Measurements from ENCODE around the gene BCL7A.

The BCL7A gene

DNA sequence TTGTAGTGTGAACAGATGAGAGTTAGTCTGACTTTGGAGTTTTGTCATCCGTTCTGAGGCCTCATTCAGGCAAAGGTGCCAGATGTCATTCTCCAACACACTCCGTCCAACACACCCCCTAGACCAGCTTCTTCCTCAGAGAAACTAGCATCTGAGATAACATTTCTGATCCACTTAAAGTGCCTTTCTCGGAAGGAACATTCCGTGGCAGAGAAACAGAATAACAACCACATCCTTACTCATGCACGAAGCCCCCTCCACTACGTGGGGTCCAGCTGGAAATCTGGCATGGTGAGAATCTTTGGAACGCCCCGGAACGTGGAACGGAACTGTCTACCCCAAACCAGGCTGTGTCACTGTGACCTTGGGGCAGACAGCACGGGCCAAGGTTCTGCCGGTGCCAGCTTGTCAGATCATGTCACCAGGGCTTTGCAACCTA is 17.0 kb upstream of the BCL7A start:
- Histone ChIP-seq H3K27me3 (ENCODE audit: control insufficient read depth, insufficient read depth, low read length) (no peaks in the 10 kb centered on the region), H3K9ac (ENCODE audit: low read length) (no peak overlapping the region), H3K27ac (ENCODE audit: low read length) (no peak overlapping the region), H3K36me3 (ENCODE audit: control insufficient read depth, low read depth, low read length) (no peaks in the 10 kb centered on the region), H3K4me3 (ENCODE audit: low read length) (no peak overlapping the region), H3K4me1 (ENCODE audit: control insufficient read depth, low read depth, low read length) (peaks cover 4% of the 10 kb centered on the region), H3K9me3 (ENCODE audit: control insufficient read depth, low read depth, low read length) (no peaks in the 10 kb centered on the region)

DNA sequence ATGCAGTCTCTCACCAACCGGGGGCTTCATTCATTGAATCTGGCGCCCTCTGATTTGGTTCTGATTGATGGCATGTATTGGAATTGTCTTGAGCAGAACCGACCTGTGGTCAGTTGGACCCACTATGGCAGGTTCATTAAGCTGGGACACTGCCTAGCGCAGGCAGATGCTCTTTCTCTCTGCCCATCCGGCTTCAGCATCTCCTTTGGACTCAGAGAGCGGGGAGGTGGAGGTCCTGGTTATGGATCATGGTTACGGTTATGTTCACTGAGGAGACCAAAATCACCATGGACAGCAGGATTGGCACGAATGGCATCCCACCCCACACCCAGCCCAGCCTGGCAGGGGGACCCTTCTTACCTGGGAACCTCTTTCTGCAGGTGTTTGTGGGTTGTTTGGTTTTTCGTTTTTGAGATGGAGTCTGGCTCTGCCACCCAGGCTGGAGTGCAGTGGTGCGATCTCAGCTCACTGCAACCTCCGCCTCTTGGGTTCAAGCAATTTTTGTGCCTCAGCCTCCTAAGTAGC is 16.4 kb upstream of the BCL7A start:
- H3K27me3 ChIP-seq (ENCODE audit: control insufficient read depth, insufficient read depth, low read length): no peaks in the 10 kb centered on the region
- H3K36me3 ChIP-seq (ENCODE audit: control insufficient read depth, low read depth, low read length): no peaks in the 10 kb centered on the region
- H3K4me3 ChIP-seq (ENCODE audit: low read length): no peak overlapping the region
- H3K9ac ChIP-seq (ENCODE audit: low read length): no peak overlapping the region
- H3K4me1 ChIP-seq (ENCODE audit: control insufficient read depth, low read depth, low read length): peaks cover 4% of the 10 kb centered on the region
- H3K9me3 ChIP-seq (ENCODE audit: control insufficient read depth, low read depth, low read length): no peaks in the 10 kb centered on the region
- no peak overlapping the region for H3K27ac ChIP-seq (ENCODE audit: low read length)

DNA sequence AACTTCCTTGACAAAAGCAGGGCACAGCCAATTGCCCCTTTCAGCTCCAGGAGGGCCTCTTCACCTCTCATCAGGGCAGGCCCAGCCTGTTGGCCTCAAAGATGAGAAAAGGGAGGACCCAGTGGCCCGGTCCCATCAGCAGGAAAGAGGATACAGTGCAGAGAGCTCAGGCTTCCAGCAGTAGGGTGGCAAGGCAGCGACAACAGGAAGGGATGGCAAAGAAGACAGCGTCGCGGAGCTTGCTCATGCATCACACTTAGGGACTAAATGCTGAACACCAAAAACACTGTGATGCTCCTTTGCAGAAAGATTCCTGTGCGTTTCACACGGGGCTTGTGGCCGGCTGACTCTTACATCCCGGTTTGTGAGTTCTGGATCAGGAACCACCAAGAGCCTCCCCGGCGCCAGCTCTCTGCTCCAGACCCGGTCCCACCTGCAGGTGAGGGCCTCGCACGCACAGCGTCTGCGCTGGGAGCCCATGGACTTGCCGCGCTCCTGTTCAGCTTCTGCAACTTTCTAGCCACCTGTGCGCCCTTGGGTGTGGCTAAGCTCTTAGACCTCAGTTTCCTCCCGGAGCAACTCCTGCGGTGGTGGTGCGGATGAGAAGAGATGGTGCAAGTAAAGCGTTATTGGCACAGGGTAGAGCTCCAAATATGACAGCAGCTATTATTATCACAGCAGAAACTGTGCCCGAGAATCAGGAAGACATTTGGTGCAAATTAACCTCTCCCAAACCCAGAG is 15.3 kb upstream of the BCL7A start:
- Histone ChIP-seq H3K4me1 (ENCODE audit: control insufficient read depth, low read depth, low read length) (peaks cover 2% of the 10 kb centered on the region), H3K27ac (ENCODE audit: low read length) (no peak overlapping the region), H3K4me3 (ENCODE audit: low read length) (no peak overlapping the region), H3K9me3 (ENCODE audit: control insufficient read depth, low read depth, low read length) (no peaks in the 10 kb centered on the region), H3K36me3 (ENCODE audit: control insufficient read depth, low read depth, low read length) (no peaks in the 10 kb centered on the region), H3K27me3 (ENCODE audit: control insufficient read depth, insufficient read depth, low read length) (no peaks in the 10 kb centered on the region), H3K9ac (ENCODE audit: low read length) (no peak overlapping the region)

DNA sequence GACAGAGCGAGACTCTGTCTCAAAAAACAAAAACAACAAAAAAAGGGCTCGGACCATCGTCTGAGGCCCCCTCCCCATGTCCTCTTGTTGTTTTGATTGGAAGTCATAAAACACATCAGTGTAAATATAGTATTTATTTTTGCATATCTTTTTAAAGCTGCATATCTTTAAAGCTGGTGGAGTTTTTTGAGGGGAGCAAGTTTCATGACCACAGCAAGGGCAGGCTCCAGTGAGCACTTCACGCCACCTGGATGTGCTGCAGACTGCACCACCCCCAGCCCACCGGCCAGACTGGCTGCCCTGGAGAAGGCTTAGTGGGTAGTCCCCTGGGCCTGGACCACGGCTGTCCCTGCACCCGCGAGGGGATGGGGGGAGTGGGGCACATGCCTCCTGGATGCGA is 11.9 kb upstream of the BCL7A start:
- no peaks in the 10 kb centered on the region for H3K36me3 ChIP-seq (ENCODE audit: control insufficient read depth, low read depth, low read length)
- no peak overlapping the region for H3K4me3 ChIP-seq (ENCODE audit: low read length)
- H3K4me1 ChIP-seq (ENCODE audit: control insufficient read depth, low read depth, low read length): no peaks in the 10 kb centered on the region
- no peaks in the 10 kb centered on the region for H3K27me3 ChIP-seq (ENCODE audit: control insufficient read depth, insufficient read depth, low read length)
- no peak overlapping the region for H3K9ac ChIP-seq (ENCODE audit: low read length)
- no peaks in the 10 kb centered on the region for H3K9me3 ChIP-seq (ENCODE audit: control insufficient read depth, low read depth, low read length)
- no peak overlapping the region for H3K27ac ChIP-seq (ENCODE audit: low read length)

DNA sequence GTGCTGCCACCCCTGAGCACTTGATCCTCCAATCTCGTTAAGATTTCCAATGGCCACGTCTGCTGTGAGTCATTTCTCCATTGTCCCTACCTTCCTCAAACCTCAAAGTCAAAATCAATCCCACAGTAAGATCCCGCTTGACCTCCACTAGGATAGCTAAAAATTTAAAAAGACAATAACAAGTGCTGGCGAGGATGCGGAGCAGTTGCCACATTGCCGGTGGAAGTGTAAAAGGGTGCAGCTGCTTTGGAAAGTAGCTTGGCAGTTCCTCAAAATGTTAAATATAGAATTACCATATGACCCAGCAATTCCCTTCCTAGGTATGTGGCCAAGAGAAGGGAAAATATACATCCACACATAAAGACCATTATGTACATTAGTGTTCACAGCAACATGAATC is 9.5 kb upstream of the BCL7A start:
- no peaks in the 10 kb centered on the region for H3K36me3 ChIP-seq (ENCODE audit: control insufficient read depth, low read depth, low read length)
- H3K27ac ChIP-seq (ENCODE audit: low read length): no peak overlapping the region
- no peaks in the 10 kb centered on the region for H3K4me1 ChIP-seq (ENCODE audit: control insufficient read depth, low read depth, low read length)
- no peaks in the 10 kb centered on the region for H3K9me3 ChIP-seq (ENCODE audit: control insufficient read depth, low read depth, low read length)
- no peak overlapping the region for H3K9ac ChIP-seq (ENCODE audit: low read length)
- H3K4me3 ChIP-seq (ENCODE audit: low read length): no peak overlapping the region
- H3K27me3 ChIP-seq (ENCODE audit: control insufficient read depth, insufficient read depth, low read length): no peaks in the 10 kb centered on the region

DNA sequence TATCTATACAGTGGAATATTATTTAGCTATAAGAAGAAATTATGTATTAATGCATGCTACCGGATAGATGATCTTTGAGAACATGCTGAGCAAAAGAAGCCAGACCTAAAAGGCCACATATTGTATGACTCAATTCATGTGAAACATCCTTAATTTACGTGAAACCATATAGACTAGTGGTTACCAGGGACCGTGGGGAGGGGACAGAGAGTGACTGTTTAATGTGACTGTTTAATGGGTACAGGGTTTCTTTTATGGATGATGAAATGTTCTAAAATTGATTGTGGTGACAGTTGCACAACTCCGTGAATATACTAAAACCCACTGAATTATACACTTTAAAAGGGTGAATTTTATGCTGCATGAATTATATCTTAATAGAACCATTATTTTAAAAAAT is 8.5 kb upstream of the BCL7A start:
- Histone ChIP-seq H3K9ac (ENCODE audit: low read length) (no peak overlapping the region), H3K36me3 (ENCODE audit: control insufficient read depth, low read depth, low read length) (no peaks in the 10 kb centered on the region), H3K27me3 (ENCODE audit: control insufficient read depth, insufficient read depth, low read length) (no peaks in the 10 kb centered on the region), H3K4me1 (ENCODE audit: control insufficient read depth, low read depth, low read length) (no peaks in the 10 kb centered on the region), H3K27ac (ENCODE audit: low read length) (no peak overlapping the region), H3K4me3 (ENCODE audit: low read length) (no peak overlapping the region), H3K9me3 (ENCODE audit: control insufficient read depth, low read depth, low read length) (no peaks in the 10 kb centered on the region)

DNA sequence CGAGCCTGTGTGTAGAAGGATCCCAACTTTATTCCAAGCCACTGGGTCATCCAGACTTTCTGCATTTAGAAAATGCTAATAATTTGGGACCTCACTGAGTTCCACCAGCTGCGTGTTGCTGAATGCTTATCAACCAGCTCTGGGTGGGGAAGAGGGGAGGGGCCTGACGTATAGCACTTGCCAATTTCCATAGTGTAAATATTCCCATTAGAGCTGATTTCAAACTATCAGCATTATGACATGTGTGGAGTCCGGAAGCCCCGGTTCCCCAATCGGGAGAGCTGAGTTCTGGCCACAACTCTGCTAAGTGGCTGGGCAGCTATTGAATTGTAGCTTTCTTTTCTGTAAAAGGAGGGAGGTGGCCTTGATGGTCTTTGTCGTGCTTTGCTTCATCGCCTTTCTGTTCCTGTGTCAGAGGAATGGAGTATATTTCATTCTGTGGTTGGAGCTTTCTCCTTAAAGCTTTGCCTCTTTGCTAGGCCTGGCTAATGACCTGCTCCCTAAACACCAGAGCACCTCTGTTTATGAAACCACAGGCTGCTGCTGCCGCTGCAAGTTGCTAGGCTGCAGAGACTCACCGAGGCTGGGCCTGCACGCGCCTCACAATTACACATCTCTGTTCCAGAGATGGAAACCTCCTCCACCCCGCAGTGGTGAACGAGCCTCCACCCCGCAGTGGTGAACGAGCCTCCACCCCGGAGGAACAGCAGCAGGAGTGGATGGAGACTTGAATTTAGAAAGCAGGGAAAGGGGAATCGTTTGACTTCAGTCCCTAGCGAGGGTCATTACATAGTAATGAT is 7.7 kb upstream of the BCL7A start:
- no peaks in the 10 kb centered on the region for H3K27me3 ChIP-seq (ENCODE audit: control insufficient read depth, insufficient read depth, low read length)
- H3K36me3 ChIP-seq (ENCODE audit: control insufficient read depth, low read depth, low read length): no peaks in the 10 kb centered on the region
- no peak overlapping the region for H3K27ac ChIP-seq (ENCODE audit: low read length)
- no peaks in the 10 kb centered on the region for H3K4me1 ChIP-seq (ENCODE audit: control insufficient read depth, low read depth, low read length)
- no peaks in the 10 kb centered on the region for H3K9me3 ChIP-seq (ENCODE audit: control insufficient read depth, low read depth, low read length)
- H3K9ac ChIP-seq (ENCODE audit: low read length): no peak overlapping the region
- H3K4me3 ChIP-seq (ENCODE audit: low read length): no peak overlapping the region

DNA sequence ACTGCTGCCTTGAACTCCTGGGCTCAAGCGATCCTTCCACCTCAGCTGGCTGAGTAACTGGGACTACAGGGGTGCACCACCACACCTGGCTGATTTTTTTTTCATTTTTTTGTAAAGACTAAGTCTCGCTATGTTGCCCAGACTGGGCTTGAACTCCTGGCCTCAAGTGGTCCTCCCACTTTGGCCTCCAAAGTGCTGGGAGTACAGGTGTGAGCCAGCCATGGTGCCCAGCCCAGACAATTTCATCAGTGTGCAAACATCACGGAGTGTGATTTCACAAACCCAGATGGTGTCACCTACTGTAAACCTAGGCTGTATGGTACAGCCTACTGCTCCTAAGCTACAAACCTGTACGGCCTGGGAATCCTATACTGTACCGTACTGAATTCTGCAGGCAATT is 6.9 kb upstream of the BCL7A start:
- H3K27ac ChIP-seq (ENCODE audit: low read length): no peak overlapping the region
- H3K36me3 ChIP-seq (ENCODE audit: control insufficient read depth, low read depth, low read length): no peaks in the 10 kb centered on the region
- H3K4me3 ChIP-seq (ENCODE audit: low read length): no peak overlapping the region
- no peaks in the 10 kb centered on the region for H3K9me3 ChIP-seq (ENCODE audit: control insufficient read depth, low read depth, low read length)
- H3K27me3 ChIP-seq (ENCODE audit: control insufficient read depth, insufficient read depth, low read length): peaks cover 6% of the 10 kb centered on the region
- no peak overlapping the region for H3K9ac ChIP-seq (ENCODE audit: low read length)
- H3K4me1 ChIP-seq (ENCODE audit: control insufficient read depth, low read depth, low read length): no peaks in the 10 kb centered on the region

DNA sequence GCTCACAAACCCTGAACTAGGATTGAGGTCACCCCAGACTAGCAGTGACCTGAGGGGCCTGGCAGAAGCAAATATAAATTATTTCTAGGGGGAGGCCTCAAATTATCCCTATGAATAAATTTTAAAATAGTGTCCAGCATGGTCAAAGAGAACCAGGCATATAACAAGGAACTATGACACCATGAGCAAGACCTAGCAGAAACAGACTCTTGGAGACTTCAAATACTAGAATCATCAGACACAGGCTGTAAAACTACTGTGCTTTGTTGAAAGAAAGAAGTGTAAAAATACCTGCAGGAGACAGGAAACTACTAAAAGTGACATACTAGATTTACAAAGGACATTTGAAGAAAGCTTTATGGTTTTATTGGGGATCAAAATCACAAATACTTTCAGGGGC is 3.2 kb upstream of the BCL7A start:
- no peak overlapping the region for H3K27ac ChIP-seq (ENCODE audit: low read length)
- no peak overlapping the region for H3K4me3 ChIP-seq (ENCODE audit: low read length)
- peaks cover 3% of the 10 kb centered on the region for H3K4me1 ChIP-seq (ENCODE audit: control insufficient read depth, low read depth, low read length)
- H3K9me3 ChIP-seq (ENCODE audit: control insufficient read depth, low read depth, low read length): no peaks in the 10 kb centered on the region
- H3K9ac ChIP-seq (ENCODE audit: low read length): no peak overlapping the region
- no peaks in the 10 kb centered on the region for H3K36me3 ChIP-seq (ENCODE audit: control insufficient read depth, low read depth, low read length)
- peaks cover 28% of the 10 kb centered on the region for H3K27me3 ChIP-seq (ENCODE audit: control insufficient read depth, insufficient read depth, low read length)

DNA sequence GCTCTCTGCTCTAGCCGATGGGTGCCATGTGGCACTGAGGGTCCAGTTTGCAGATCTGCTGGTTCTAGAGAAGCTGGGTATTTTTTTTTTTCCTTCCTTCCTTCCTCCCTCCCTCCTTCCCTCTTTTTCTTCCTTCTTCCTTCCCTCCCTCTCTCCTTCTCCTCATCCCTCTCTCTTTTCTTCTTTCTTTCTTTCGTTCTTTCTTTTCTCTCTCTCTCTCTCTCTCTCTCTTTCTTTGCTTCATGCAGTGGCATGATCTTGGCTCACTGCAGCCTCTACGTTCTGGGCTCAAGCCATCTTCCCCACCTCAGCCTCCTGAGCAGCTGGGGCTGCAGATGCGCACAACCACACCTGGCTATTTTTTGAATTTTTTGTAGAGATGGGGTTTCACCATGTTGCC is 2.7 kb upstream of the BCL7A start:
- H3K27ac ChIP-seq (ENCODE audit: low read length): no peak overlapping the region
- H3K4me3 ChIP-seq (ENCODE audit: low read length): no peak overlapping the region
- H3K4me1 ChIP-seq (ENCODE audit: control insufficient read depth, low read depth, low read length): peaks cover 4% of the 10 kb centered on the region
- peaks cover 31% of the 10 kb centered on the region for H3K27me3 ChIP-seq (ENCODE audit: control insufficient read depth, insufficient read depth, low read length)
- H3K9me3 ChIP-seq (ENCODE audit: control insufficient read depth, low read depth, low read length): no peaks in the 10 kb centered on the region
- no peak overlapping the region for H3K9ac ChIP-seq (ENCODE audit: low read length)
- H3K36me3 ChIP-seq (ENCODE audit: control insufficient read depth, low read depth, low read length): no peaks in the 10 kb centered on the region

DNA sequence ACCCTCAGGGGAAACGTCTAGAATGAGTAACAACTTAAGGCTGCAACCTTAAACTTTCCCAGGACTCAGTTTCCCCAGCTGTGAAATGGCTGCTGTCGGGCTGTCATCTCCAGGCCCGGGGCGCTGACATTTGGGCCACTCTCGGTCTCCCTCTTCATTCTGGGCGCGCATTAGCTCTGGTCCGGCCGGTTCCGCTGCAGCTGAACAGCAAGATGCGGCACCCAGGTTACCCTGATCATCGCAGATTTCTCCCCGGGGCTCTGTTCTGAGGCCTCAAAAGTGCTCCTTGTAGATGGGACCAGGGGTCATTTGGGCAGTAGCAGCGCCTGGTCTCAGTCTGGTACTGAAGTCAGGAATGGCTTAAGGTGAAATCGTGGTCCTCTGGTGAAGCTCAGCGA is 890 bp upstream of the BCL7A start:
- Histone ChIP-seq H3K36me3 (ENCODE audit: control insufficient read depth, low read depth, low read length) (no peaks in the 10 kb centered on the region), H3K4me1 (ENCODE audit: control insufficient read depth, low read depth, low read length) (peaks cover 4% of the 10 kb centered on the region), H3K27ac (ENCODE audit: low read length) (no peak overlapping the region)

More for the DNA sequence above, 890 bp upstream of the BCL7A start:
- Histone ChIP-seq H3K9me3 (ENCODE audit: control insufficient read depth, low read depth, low read length) (no peaks in the 10 kb centered on the region), H3K27me3 (ENCODE audit: control insufficient read depth, insufficient read depth, low read length) (peaks cover 31% of the 10 kb centered on the region), H3K9ac (ENCODE audit: low read length) (no peak overlapping the region), H3K4me3 (ENCODE audit: low read length) (peak overlapping the region; percentile 62)
